ENCODE results near the gene SLC30A9.

The SLC30A9 gene

GRCh38 chr4:41982716-41983115 is 7.6 kb upstream of the SLC30A9 start:
- Histone ChIP-seq H3K9me3 (ENCODE audit: control insufficient read depth, insufficient read depth, low read length) (no peaks in the 10 kb centered on the region), H3K9ac (ENCODE audit: low read depth, low read length) (no peak overlapping the region), H3K36me3 (ENCODE audit: insufficient read depth, low read length) (no peaks in the 10 kb centered on the region), H3K4me1 (ENCODE audit: insufficient read depth, low read length) (peaks cover 24% of the 10 kb centered on the region)

GRCh38 chr4:41985151-41985550 is 5.2 kb upstream of the SLC30A9 start:
- Histone ChIP-seq H3K9ac (ENCODE audit: low read depth, low read length) (no peak overlapping the region), H3K36me3 (ENCODE audit: insufficient read depth, low read length) (no peaks in the 10 kb centered on the region), H3K9me3 (ENCODE audit: control insufficient read depth, insufficient read depth, low read length) (no peaks in the 10 kb centered on the region), H3K4me1 (ENCODE audit: insufficient read depth, low read length) (peaks cover 19% of the 10 kb centered on the region)

GRCh38 chr4:41989994-41990364 is 351 bp upstream of the SLC30A9 start:
- H3K9me3 ChIP-seq (ENCODE audit: control insufficient read depth, insufficient read depth, low read length): no peaks in the 10 kb centered on the region
- peak overlapping the region; percentile 85 for H3K9ac ChIP-seq (ENCODE audit: low read depth, low read length)
- peaks cover 18% of the 10 kb centered on the region for H3K4me1 ChIP-seq (ENCODE audit: insufficient read depth, low read length)
- H3K36me3 ChIP-seq (ENCODE audit: insufficient read depth, low read length): no peaks in the 10 kb centered on the region

- Histone ChIP-seq H3K9ac (ENCODE audit: low read depth, low read length) (no peak overlapping the region), H3K9me3 (ENCODE audit: control insufficient read depth, insufficient read depth, low read length) (no peaks in the 10 kb centered on the region), H3K4me1 (ENCODE audit: insufficient read depth, low read length) (peaks cover 8% of the 10 kb centered on the region; the same call in 1 of the 2 replicates), H3K36me3 (ENCODE audit: insufficient read depth, low read length) (no peaks in the 10 kb centered on the region)
These were observed 1.8 kb downstream of the SLC30A9 start for GRCh38 chr4:41991916-41992767.

GRCh38 chr4:41992967-41993857 is 2.9 kb downstream of the SLC30A9 start:
- H3K4me1 ChIP-seq (ENCODE audit: insufficient read depth, low read length): peaks cover 8% of the 10 kb centered on the region; the same call in 1 of the 2 replicates
- H3K9me3 ChIP-seq (ENCODE audit: control insufficient read depth, insufficient read depth, low read length): no peaks in the 10 kb centered on the region
- H3K36me3 ChIP-seq (ENCODE audit: insufficient read depth, low read length): no peaks in the 10 kb centered on the region
- H3K9ac ChIP-seq (ENCODE audit: low read depth, low read length): no peak overlapping the region

GRCh38 chr4:41994461-41994985 is 4.2 kb downstream of the SLC30A9 start:
- Histone ChIP-seq H3K4me1 (ENCODE audit: insufficient read depth, low read length) (peaks cover 8% of the 10 kb centered on the region; the same call in 1 of the 2 replicates), H3K36me3 (ENCODE audit: insufficient read depth, low read length) (no peaks in the 10 kb centered on the region)

GRCh38 chr4:41998019-41998418 is 7.7 kb downstream of the SLC30A9 start:
- Histone ChIP-seq H3K9me3 (ENCODE audit: control insufficient read depth, insufficient read depth, low read length) (no peaks in the 10 kb centered on the region), H3K9ac (ENCODE audit: low read depth, low read length) (no peak overlapping the region), H3K4me1 (ENCODE audit: insufficient read depth, low read length) (no peaks in the 10 kb centered on the region), H3K36me3 (ENCODE audit: insufficient read depth, low read length) (no peaks in the 10 kb centered on the region)

More at GRCh38 chr4:41994461-41994985, 4.2 kb downstream of the SLC30A9 start:
- H3K9me3 ChIP-seq (ENCODE audit: control insufficient read depth, insufficient read depth, low read length): no peaks in the 10 kb centered on the region
- no peak overlapping the region for H3K9ac ChIP-seq (ENCODE audit: low read depth, low read length)

GRCh38 chr4:41999321-41999720 is 9.0 kb downstream of the SLC30A9 start:
- Histone ChIP-seq H3K9me3 (ENCODE audit: control insufficient read depth, insufficient read depth, low read length) (no peaks in the 10 kb centered on the region), H3K36me3 (ENCODE audit: insufficient read depth, low read length) (no peaks in the 10 kb centered on the region), H3K9ac (ENCODE audit: low read depth, low read length) (no peak overlapping the region), H3K4me1 (ENCODE audit: insufficient read depth, low read length) (no peaks in the 10 kb centered on the region)

- no peaks in the 10 kb centered on the region for H3K9me3 ChIP-seq (ENCODE audit: control insufficient read depth, insufficient read depth, low read length)
- peaks cover 2% of the 10 kb centered on the region; the same call in 1 of the 2 replicates for H3K36me3 ChIP-seq (ENCODE audit: insufficient read depth, low read length)
- no peaks in the 10 kb centered on the region for H3K4me1 ChIP-seq (ENCODE audit: insufficient read depth, low read length)
- H3K9ac ChIP-seq (ENCODE audit: low read depth, low read length): no peak overlapping the region
These were observed 17.9 kb downstream of the SLC30A9 start for GRCh38 chr4:42008011-42008786.

- Histone ChIP-seq H3K9ac (ENCODE audit: low read depth, low read length) (no peak overlapping the region), H3K36me3 (ENCODE audit: insufficient read depth, low read length) (peaks cover 2% of the 10 kb centered on the region; the same call in 1 of the 2 replicates), H3K4me1 (ENCODE audit: insufficient read depth, low read length) (no peaks in the 10 kb centered on the region), H3K9me3 (ENCODE audit: control insufficient read depth, insufficient read depth, low read length) (no peaks in the 10 kb centered on the region)
These were observed 25.1 kb downstream of the SLC30A9 start for GRCh38 chr4:42015438-42015837.

- no peaks in the 10 kb centered on the region for H3K9me3 ChIP-seq (ENCODE audit: control insufficient read depth, insufficient read depth, low read length)
- no peaks in the 10 kb centered on the region for H3K36me3 ChIP-seq (ENCODE audit: insufficient read depth, low read length)
- H3K9ac ChIP-seq (ENCODE audit: low read depth, low read length): no peak overlapping the region
- no peaks in the 10 kb centered on the region for H3K4me1 ChIP-seq (ENCODE audit: insufficient read depth, low read length)
These were observed 28.1 kb downstream of the SLC30A9 start for GRCh38 chr4:42018451-42018850.

GRCh38 chr4:42048394-42048793 is 58.1 kb downstream of the SLC30A9 start:
- H3K4me1 ChIP-seq (ENCODE audit: insufficient read depth, low read length): no peaks in the 10 kb centered on the region
- no peak overlapping the region for H3K9ac ChIP-seq (ENCODE audit: low read depth, low read length)
- H3K9me3 ChIP-seq (ENCODE audit: control insufficient read depth, insufficient read depth, low read length): no peaks in the 10 kb centered on the region
- peaks cover 10% of the 10 kb centered on the region; the same call in 1 of the 2 replicates for H3K36me3 ChIP-seq (ENCODE audit: insufficient read depth, low read length)

GRCh38 chr4:42050516-42051249 is 60.4 kb downstream of the SLC30A9 start:
- Histone ChIP-seq H3K9me3 (ENCODE audit: control insufficient read depth, insufficient read depth, low read length) (peaks cover 2% of the 10 kb centered on the region; the same call in 1 of the 2 replicates), H3K9ac (ENCODE audit: low read depth, low read length) (no peak overlapping the region), H3K36me3 (ENCODE audit: insufficient read depth, low read length) (peaks cover 10% of the 10 kb centered on the region; the same call in 1 of the 2 replicates), H3K4me1 (ENCODE audit: insufficient read depth, low read length) (no peaks in the 10 kb centered on the region)
